GM12878 (cell line): ENCODE results near the gene RND2. TPM values are rescaled to one million over a fixed set of nuclear protein-coding genes. Genes with fewer than 3 reads are reported as not detected.
A peak's percentile ranks its signal among the peaks of the same experiment; 100 is the strongest.

Experiments used
- ATAC-seq: fragments of 200-7000 bp; cut with Tn5 transposase; 3 replicates; pipeline ENCODE4 v1.9.1; 2020; ENCODE audit warnings: mild to moderate bottlenecking, moderate library complexity
- BruUV-seq: library from RNA; stranded (reverse); fragments of 400-500 nt; replicated peaks from 2 replicates; lab custom pipeline; 2021; lab: Mats Ljungman, UMichigan
- CTCF ChIA-PET: fragments of 300-600 bp; sonication (Branson Sonifier 250); formaldehyde crosslinking; extraction: SDS; loops from one replicate; lab custom pipeline; 2021; ENCODE audit warnings: inconsistent platforms; lab: Yijun Ruan, JAX
- POLR2A ChIA-PET: fragments of 350-600 bp; formaldehyde crosslinking; extraction: SDS; loops from one replicate; lab custom pipeline; 2021; ENCODE audit warnings: inconsistent platforms; lab: Charles Lee
- RAD21 ChIA-PET: fragments of 300-600 bp; sonication (Branson Sonifier 250); formaldehyde crosslinking; loops from one replicate; lab custom pipeline; 2023; ENCODE audit warnings: antibody characterized with exemption; ENCODE audit not compliant: unreplicated experiment; lab: Charles Lee
- SMC1A ChIA-PET: fragments of 300-600 bp; sonication (Branson Sonifier 250); formaldehyde crosslinking; loops from one replicate; lab custom pipeline; 2023; ENCODE audit not compliant: unreplicated experiment, uncharacterized antibody; lab: Charles Lee
- DNase-seq: peaks from one replicate; pipeline ENCODE4 v3.0.0-alpha.2; 2011; ENCODE audit warnings: low read depth, low spot score
- FAIRE-seq: peaks from 3 replicates; lab custom pipeline; 2011; peaks lifted over from hg19 to GRCh38; lab: Jason Lieb, UNC
- H2AFZ ChIP-seq: 2 replicates; pipeline ENCODE4 v1.6.0; 2011; ENCODE audit warnings: low read depth, low read length, control low read depth; ENCODE audit not compliant: control insufficient read depth
- H3K27ac ChIP-seq: 2 replicates; pipeline ENCODE4 v1.5.1; 2011; ENCODE audit warnings: control low read depth; ENCODE audit not compliant: control insufficient read depth, insufficient read depth
- H3K27me3 ChIP-seq, 2 experiments: replicated peaks in 1 of 2; 2 replicates each; pipeline versions ENCODE4 v1.6.0 to v1.6.1; 2011; ENCODE audit warnings: low read length in 1 of 2; ENCODE audit not compliant: control insufficient read depth in 2 of 2, insufficient read depth in 2 of 2
- H3K36me3 ChIP-seq, 2 experiments: 2 replicates each; pipeline ENCODE4 v1.5.1; 2011; ENCODE audit warnings: low read length in 1 of 2; ENCODE audit not compliant: control insufficient read depth in 2 of 2, insufficient read depth in 2 of 2
- H3K4me1 ChIP-seq: 2 replicates; pipeline ENCODE4 v1.6.1; 2011; ENCODE audit warnings: mild to moderate bottlenecking, low read length, moderate library complexity, mixed read lengths; ENCODE audit not compliant: control insufficient read depth, insufficient read depth
- H3K4me2 ChIP-seq: 2 replicates; pipeline ENCODE4 v1.6.0; 2011; ENCODE audit warnings: control low read depth; ENCODE audit not compliant: control insufficient read depth, insufficient read depth
- H3K4me3 ChIP-seq: fragments of 200-600 bp; sonication (generic); 2 replicates; pipeline ENCODE4 v1.5.1; 2016
- H3K79me2 ChIP-seq: 2 replicates; pipeline ENCODE4 v1.6.0; 2011; ENCODE audit warnings: low read length; ENCODE audit not compliant: control insufficient read depth, insufficient read depth
- H3K9ac ChIP-seq: 2 replicates; pipeline ENCODE4 v1.8.0; 2011; ENCODE audit warnings: low read length, control low read depth, mixed read lengths; ENCODE audit not compliant: control insufficient read depth, insufficient read depth
- H3K9me3 ChIP-seq: replicated peaks from 3 replicates; pipeline ENCODE4 v1.5.1; 2011; ENCODE audit warnings: mild to moderate bottlenecking, low read length; ENCODE audit not compliant: control insufficient read depth, insufficient read depth
- H4K20me1 ChIP-seq: 2 replicates; pipeline ENCODE4 v1.6.0; 2011; ENCODE audit not compliant: control insufficient read depth, insufficient read depth
- ATF2 ChIP-seq: IDR thresholded peaks from 2 replicates; pipeline ENCODE4 v1.6.1; 2012; ENCODE audit warnings: low read length, inconsistent platforms
- ATF3 ChIP-seq: IDR thresholded peaks from 2 replicates; pipeline ENCODE4 v1.6.1; 2011; ENCODE audit warnings: low read depth, mild to moderate bottlenecking, low read length, moderate library complexity, borderline replicate concordance; ENCODE audit errors: extremely low read depth
- BRCA1 ChIP-seq: IDR thresholded peaks from 2 replicates; pipeline ENCODE4 v1.6.1; 2011; ENCODE audit warnings: low read depth, low read length, improper control_type of control experiment
- CBFB ChIP-seq: IDR thresholded peaks from 2 replicates; pipeline ENCODE4 v1.6.1; 2016; ENCODE audit warnings: antibody characterized with exemption, low read depth
- CBX3 ChIP-seq: fragments of 200-600 bp; sonication (generic); IDR thresholded peaks from 2 replicates; pipeline ENCODE4 v1.6.1; 2016; ENCODE audit warnings: low read depth, borderline replicate concordance
- ESRRA ChIP-seq: IDR thresholded peaks from 2 replicates; pipeline ENCODE4 v1.6.1; 2012; ENCODE audit warnings: mild to moderate bottlenecking, low read length, improper control_type of control experiment
- IKZF1 ChIP-seq: fragments of 450-650 bp; conservative IDR thresholded peaks from 2 replicates; pipeline ENCODE4 v1.6.1; 2017; ENCODE audit warnings: antibody characterized with exemption, mild to moderate bottlenecking
- KLF5 ChIP-seq: fragments of 450-650 bp; IDR thresholded peaks from 2 replicates; pipeline ENCODE4 v1.6.1; 2014; ENCODE audit warnings: mild to moderate bottlenecking; ENCODE audit not compliant: partially characterized antibody
- NFXL1 ChIP-seq: fragments of 450-650 bp; IDR thresholded peaks from 2 replicates; pipeline ENCODE4 v1.6.1; 2017; ENCODE audit warnings: antibody characterized with exemption, mild to moderate bottlenecking, borderline replicate concordance
- PKNOX1 ChIP-seq: fragments of 450-650 bp; IDR thresholded peaks from 2 replicates; pipeline ENCODE4 v1.6.1; 2016; ENCODE audit warnings: mild to moderate bottlenecking
- PML ChIP-seq: IDR thresholded peaks from 2 replicates; pipeline ENCODE4 v1.6.1; 2012; ENCODE audit warnings: low read length, inconsistent platforms
- SIN3A ChIP-seq: IDR thresholded peaks from 2 replicates; pipeline ENCODE4 v1.6.1; 2012; ENCODE audit warnings: low read depth, low read length, improper control_type of control experiment
- YY1 ChIP-seq: IDR thresholded peaks from 2 replicates; pipeline ENCODE4 v1.6.1; 2011; ENCODE audit warnings: low read depth, mild to moderate bottlenecking, low read length
- ZNF207 ChIP-seq: fragments of 450-650 bp; IDR thresholded peaks from 2 replicates; pipeline ENCODE4 v1.6.1; 2014; ENCODE audit warnings: antibody characterized with exemption, mild to moderate bottlenecking, borderline replicate concordance
- ZNF274 ChIP-seq: IDR thresholded peaks from one replicate; pipeline ENCODE4 v1.8.0; 2011; ENCODE audit not compliant: insufficient read length, insufficient read depth
- WGBS: methylation state at CpG from one replicate; pipeline ENCODE4 v1.1.6; 2016; ENCODE audit warnings: low lambda C conversion rate; ENCODE audit not compliant: insufficient replicate concordance, insufficient coverage; ENCODE audit errors: missing lambda C conversion rate; 5-methylcytosine and 5-hydroxymethylcytosine counted together
- in situ Hi-C: fragments of 300-500 bp; cut with MboI; formaldehyde crosslinking; loops from 9 replicates; pipeline ENCODE4 v1.14.3; 2018; ENCODE audit warnings: mixed read lengths
- intact Hi-C: fragments of 100-400 bp; cut with micrococcal nuclease; formaldehyde crosslinking; loops from one replicate; pipeline ENCODE4 v1.14.2; 2022; ENCODE audit not compliant: unreplicated experiment
- polyA plus RNA-seq, 11 experiments: library from polyadenylated mRNA; depleted of rRNA in 4 of 11; unstranded in 6 of 11; stranded (reverse) in 5 of 11; fragments of >200 nt; fragmentation: Nextera tagmentation in 4 of 11; fragmentation: Illumina TruSeq in 1 of 11; extraction: Ambion mirVana in 4 of 11; extraction: Trizol in 1 of 11; gene quantifications; 1 replicate in 1 of 11; 2 replicates in 10 of 11; pipeline versions ENCODE4 v1.2.1 to v1.2.3, GENCODE V29; 2011 to 2016; ENCODE audit warnings: inconsistent platforms in 2 of 11, missing spikeins in 2 of 11, low read depth in 1 of 11
- total RNA-seq, 4 experiments: library from RNA; depleted of rRNA in 3 of 4; stranded (reverse); fragments of >200 nt in 3 of 4; fragmentation: Illumina TruSeq in 1 of 4; extraction: Trizol in 1 of 4; gene quantifications; 2 replicates each; pipeline versions ENCODE4 v1.2.1 to v1.2.3, GENCODE V29; 2013 to 2021
- TF ChIP-seq, protein P1 (sequence below): IDR thresholded peaks from 2 replicates; pipeline ENCODE4 v1.6.1; 2012; ENCODE audit warnings: low read depth, low read length, improper control_type of control experiment

RND2 gene
- total and polyA plus RNA-seq, 10 of the 15 experiments (the other 5 are each of a cell fraction or from before 2014, with no cell fraction given): 0.01 to 0.05 (median 0.03) TPM; not detected in 6

- TF ChIP-seq ESRRA: no peak
- TF ChIP-seq, protein P1, sequence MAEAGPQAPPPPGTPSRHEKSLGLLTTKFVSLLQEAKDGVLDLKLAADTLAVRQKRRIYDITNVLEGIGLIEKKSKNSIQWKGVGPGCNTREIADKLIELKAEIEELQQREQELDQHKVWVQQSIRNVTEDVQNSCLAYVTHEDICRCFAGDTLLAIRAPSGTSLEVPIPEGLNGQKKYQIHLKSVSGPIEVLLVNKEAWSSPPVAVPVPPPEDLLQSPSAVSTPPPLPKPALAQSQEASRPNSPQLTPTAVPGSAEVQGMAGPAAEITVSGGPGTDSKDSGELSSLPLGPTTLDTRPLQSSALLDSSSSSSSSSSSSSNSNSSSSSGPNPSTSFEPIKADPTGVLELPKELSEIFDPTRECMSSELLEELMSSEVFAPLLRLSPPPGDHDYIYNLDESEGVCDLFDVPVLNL: no peak
- peak; percentile 77; the same call in 1 of the 2 replicates for TF ChIP-seq IKZF1
- TF ChIP-seq NFXL1: no peak
Measured at GRCh38 chr17:42979511-42980273, 45.3 kb upstream of the RND2 start, which contains the start of gene PTGES3L (continued).

DNA sequence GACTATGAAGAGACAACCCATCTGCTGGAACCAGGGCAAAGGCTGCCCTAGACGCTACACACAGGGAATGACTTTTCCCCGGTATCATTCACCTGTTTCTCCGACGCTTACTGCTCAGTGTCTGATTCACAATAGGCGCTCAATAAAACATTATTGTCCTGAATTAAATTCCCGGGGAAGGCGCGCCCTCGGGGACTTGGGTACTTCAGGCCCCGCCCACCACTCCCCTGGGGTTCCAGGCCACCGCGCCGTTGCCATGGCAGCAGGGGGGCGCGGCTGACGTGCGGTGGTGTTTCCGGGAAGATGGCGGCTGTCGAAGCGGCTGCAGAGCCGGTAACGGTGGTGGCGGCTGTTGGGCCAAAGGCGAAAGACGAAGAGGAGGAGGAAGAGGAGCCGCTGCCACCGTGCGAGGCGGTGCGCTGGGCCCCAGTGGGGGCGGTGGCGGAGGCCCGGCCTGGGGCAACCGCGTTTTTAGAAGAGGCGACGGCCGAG lies 44.7 kb upstream of the RND2 start, which contains the start of gene RUNDC1:
TSS of gene RUNDC1 (plus strand) at position 292 of the 492 bp plus-strand sequence. CDS start at position 304, 12 bp downstream.
- in situ Hi-C loops (no loop called here), intact Hi-C loops (no loop called here)
- Histone ChIP-seq H3K79me2 (peaks cover 32% of the 10 kb centered on the region), H3K27ac (peak within 1 kb of the TSS; percentile 85), H3K9me3 (no peaks in the 10 kb centered on the region), H4K20me1 (no peaks in the 10 kb centered on the region), H3K27me3 (no peaks in the 10 kb centered on the region), H3K4me3 (peak within 1 kb of the TSS; percentile 94), H3K4me2 (peak within 1 kb of the TSS; percentile 99), H3K4me1 (peaks cover 13% of the 10 kb centered on the region), H2AFZ (peak within 1 kb of the TSS; percentile 98), H3K36me3 (no peaks in the 10 kb centered on the region), H3K9ac (peak within 1 kb of the TSS; percentile 82)
- ChIA-PET POLR2A (interaction anchor here (0.5 to 2.2 kb wide), 2 partner anchors 18 to 334 kb away, joined by 9 to 11 read pairs; partner anchors contain the start of gene RPL27), CTCF (interaction anchor here (1.7 to 4.6 kb wide), 2 partner anchors 18 to 159 kb away, joined by 4 to 23 read pairs; partner anchors contain the start of gene RPL27), SMC1A (interaction anchor here (1.4 kb wide), 1 partner anchor 18 kb away, joined by 6 read pairs; the partner anchor contains the start of gene RPL27), RAD21 (interaction anchor here (0.6 to 1.4 kb wide), 2 partner anchors 18 to 354 kb away, joined by 3 to 6 read pairs; partner anchors contain the start of gene RPL27)
- FAIRE-seq (no peak), ATAC-seq (peak; percentile 84), DNase-seq (peak; percentile 51)
- WGBS: under 1% methylated on average over 34 of the region's 39 CpGs
- BruUV-seq: no TSS peak
- TF ChIP-seq ATF2 (no peak), CBFB (peak; percentile 19; the same call in 1 of the 2 replicates), SIN3A (peak; percentile 45; the same call in 1 of the 2 replicates), ZNF207 (peak; percentile 68; the same call in 1 of the 2 replicates), PKNOX1 (peak; percentile 41; the same call in 1 of the 2 replicates), ATF3 (no peak), ZNF274 (no peak), CBX3 (no peak), BRCA1 (no peak), PML (no peak), KLF5 (peak; percentile 76), YY1 (peak; percentile 97)
